HepG2 (cell line): ENCODE results near the gene NOSIP. TPM values are rescaled to one million over a fixed set of nuclear protein-coding genes. Genes with fewer than 3 reads are reported as not detected.

Source experiments
- CBFB ChIP-seq: sonication (generic); formaldehyde crosslinking; IDR thresholded peaks from 2 replicates; pipeline ENCODE4 v1.4.0; 2020; ENCODE audit warnings: missing genetic modification reagents
- CBX5 ChIP-seq: sonication (generic); formaldehyde crosslinking; IDR thresholded peaks from 2 replicates; pipeline ENCODE4 v1.4.0; 2020; ENCODE audit warnings: missing genetic modification reagents, borderline replicate concordance
- CREM ChIP-seq, 2 experiments: sonication (generic) in 1 of 2; formaldehyde crosslinking in 1 of 2; IDR thresholded peaks; 2 replicates each; pipeline versions ENCODE4 v1.4.0 to v1.6.1; 2016 to 2020; ENCODE audit warnings: antibody characterized with exemption in 1 of 2, mild to moderate bottlenecking in 1 of 2, missing genetic modification reagents in 1 of 2
- DNMT3B ChIP-seq: conservative IDR thresholded peaks from 2 replicates; pipeline ENCODE4 v1.6.1; 2016; ENCODE audit warnings: missing biosample characterization, control low read depth
- DR1 ChIP-seq: sonication (generic); formaldehyde crosslinking; IDR thresholded peaks from 2 replicates; pipeline ENCODE4 v1.8.0; 2021; ENCODE audit warnings: mild to moderate bottlenecking, missing genetic modification reagents, inconsistent platforms
- HIC2 ChIP-seq: sonication (generic); formaldehyde crosslinking; IDR thresholded peaks from 2 replicates; pipeline ENCODE4 v1.9.0; 2022; ENCODE audit warnings: low read depth, missing genetic modification reagents
- HNRNPL ChIP-seq: fragments of 200-400 bp; formaldehyde crosslinking; IDR thresholded peaks from 2 replicates; pipeline ENCODE4 v1.6.1; 2017; ENCODE audit warnings: mild to moderate bottlenecking, low read depth, low read length
- IRF9 ChIP-seq: sonication (generic); formaldehyde crosslinking; IDR thresholded peaks from 2 replicates; pipeline ENCODE4 v1.8.0; 2022; ENCODE audit warnings: missing genetic modification reagents, mild to moderate bottlenecking, borderline replicate concordance
- MED1 ChIP-seq: sonication (generic); formaldehyde crosslinking; IDR thresholded peaks from 2 replicates; pipeline ENCODE4 v1.4.0; 2020; ENCODE audit warnings: missing genetic modification reagents
- MTA3 ChIP-seq: sonication (generic); formaldehyde crosslinking; IDR thresholded peaks from 2 replicates; pipeline ENCODE4 v1.4.0; 2020; ENCODE audit warnings: missing genetic modification reagents
- NR1H2 ChIP-seq: sonication (generic); formaldehyde crosslinking; IDR thresholded peaks from 2 replicates; pipeline ENCODE4 v1.8.1; 2022; ENCODE audit warnings: low read depth, missing genetic modification reagents, borderline replicate concordance
- RFX1 ChIP-seq: fragments of 450-650 bp; IDR thresholded peaks from 2 replicates; pipeline ENCODE4 v1.6.1; 2017
- SMAD9 ChIP-seq: sonication (generic); formaldehyde crosslinking; IDR thresholded peaks from 2 replicates; pipeline ENCODE4 v1.5.1; 2020; ENCODE audit warnings: mild to moderate bottlenecking, missing genetic modification reagents
- SMC3 ChIP-seq: IDR thresholded peaks from 2 replicates; pipeline ENCODE4 v1.6.1; 2011; ENCODE audit warnings: low read length, improper control_type of control experiment
- SYNCRIP ChIP-seq: fragments of 200-400 bp; formaldehyde crosslinking; IDR thresholded peaks from 2 replicates; pipeline ENCODE4 v1.6.1; 2018; ENCODE audit warnings: mild to moderate bottlenecking, low read depth, low read length; ENCODE audit not compliant: insufficient read depth
- ZNF207 ChIP-seq: fragments of 450-650 bp; IDR thresholded peaks from 2 replicates; pipeline ENCODE4 v1.6.1; 2016; ENCODE audit warnings: antibody characterized with exemption, borderline replicate concordance
- ZNF501 ChIP-seq: sonication (generic); formaldehyde crosslinking; IDR thresholded peaks from 2 replicates; pipeline ENCODE4 v1.5.1; 2020; ENCODE audit warnings: mild to moderate bottlenecking, moderate library complexity, missing genetic modification reagents
- ZNF652 ChIP-seq: IDR thresholded peaks from 2 replicates; pipeline ENCODE4 v1.6.1; 2016; ENCODE audit warnings: low read depth, borderline replicate concordance
- polyA plus RNA-seq, 8 experiments: library from polyadenylated mRNA; depleted of rRNA in 3 of 8; stranded (reverse) in 7 of 8; unstranded in 1 of 8; fragments of >200 nt; fragmentation: Illumina TruSeq in 4 of 8; extraction: Trizol in 4 of 8; gene quantifications; 2 replicates each; pipeline versions ENCODE4 v1.2.1 to v1.2.3, GENCODE V29; 2011 to 2016; ENCODE audit warnings: low read depth in 4 of 8, missing spikeins in 1 of 8, mixed read lengths in 1 of 8; ENCODE audit not compliant: insufficient read depth in 1 of 8
- total RNA-seq, 5 experiments: library from RNA; depleted of rRNA; stranded (reverse); fragments of >200 nt; fragmentation: Illumina TruSeq; extraction: Trizol; gene quantifications; 2 replicates each; pipeline ENCODE4 v1.2.3, GENCODE V29; 2016; ENCODE audit warnings: low read depth in 1 of 5
- TF ChIP-seq, protein P1 (sequence below): IDR thresholded peaks from 2 replicates; pipeline ENCODE4 v1.6.1; 2016; ENCODE audit warnings: control low read depth
- TF ChIP-seq, protein P2 (sequence below): sonication (generic); formaldehyde crosslinking; IDR thresholded peaks from 2 replicates; pipeline ENCODE4 v1.5.0; 2020; ENCODE audit warnings: mild to moderate bottlenecking, missing genetic modification reagents, borderline replicate concordance
- TF ChIP-seq, protein P3 (sequence below): IDR thresholded peaks from 2 replicates; pipeline ENCODE4 v1.6.1; 2016; ENCODE audit warnings: low read depth

The NOSIP gene
- total and polyA plus RNA-seq, 2 of the 13 experiments (the other 11 are each of a cell fraction or from before 2014, with no cell fraction given) = 54.3 to 78.0 TPM

GRCh38 chr19:49570997-49571676 is 9.2 kb downstream of the NOSIP start (continued):
- TF ChIP-seq MED1 (CRISPR knock-in tag) (0 out of 2 replicates have a peak, but pooled peaks have one; percentile 14), NR1H2 (no peak), DR1 (CRISPR knock-in tag) (no peak), SYNCRIP (no peak), DNMT3B (no peak), CBFB (CRISPR knock-in tag) (no peak), SMC3 (peak; percentile 49; the same call in 1 of the 2 replicates), CREM (IDR thresholded peaks at IDR 0.05) (no peak), CREM (CRISPR knock-in tag; IDR thresholded peaks at IDR 0.05) (no peak), ZNF652 (CRISPR knock-in tag) (no peak), HIC2 (CRISPR knock-in tag) (no peak), IRF9 (no peak), ZNF207 (no peak), MTA3 (CRISPR knock-in tag) (no peak), CBX5 (CRISPR knock-in tag) (peak; percentile 82; the same call in 1 of the 2 replicates), RFX1 (no peak), SMAD9 (CRISPR knock-in tag) (no peak), ZNF501 (CRISPR knock-in tag) (0 out of 2 replicates have a peak, but pooled peaks have one; percentile 7), HNRNPL (no peak)
- TF ChIP-seq, protein P1, sequence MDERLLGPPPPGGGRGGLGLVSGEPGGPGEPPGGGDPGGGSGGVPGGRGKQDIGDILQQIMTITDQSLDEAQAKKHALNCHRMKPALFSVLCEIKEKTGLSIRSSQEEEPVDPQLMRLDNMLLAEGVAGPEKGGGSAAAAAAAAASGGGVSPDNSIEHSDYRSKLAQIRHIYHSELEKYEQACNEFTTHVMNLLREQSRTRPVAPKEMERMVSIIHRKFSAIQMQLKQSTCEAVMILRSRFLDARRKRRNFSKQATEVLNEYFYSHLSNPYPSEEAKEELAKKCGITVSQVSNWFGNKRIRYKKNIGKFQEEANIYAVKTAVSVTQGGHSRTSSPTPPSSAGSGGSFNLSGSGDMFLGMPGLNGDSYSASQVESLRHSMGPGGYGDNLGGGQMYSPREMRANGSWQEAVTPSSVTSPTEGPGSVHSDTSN = no peak
- TF ChIP-seq, protein P2, sequence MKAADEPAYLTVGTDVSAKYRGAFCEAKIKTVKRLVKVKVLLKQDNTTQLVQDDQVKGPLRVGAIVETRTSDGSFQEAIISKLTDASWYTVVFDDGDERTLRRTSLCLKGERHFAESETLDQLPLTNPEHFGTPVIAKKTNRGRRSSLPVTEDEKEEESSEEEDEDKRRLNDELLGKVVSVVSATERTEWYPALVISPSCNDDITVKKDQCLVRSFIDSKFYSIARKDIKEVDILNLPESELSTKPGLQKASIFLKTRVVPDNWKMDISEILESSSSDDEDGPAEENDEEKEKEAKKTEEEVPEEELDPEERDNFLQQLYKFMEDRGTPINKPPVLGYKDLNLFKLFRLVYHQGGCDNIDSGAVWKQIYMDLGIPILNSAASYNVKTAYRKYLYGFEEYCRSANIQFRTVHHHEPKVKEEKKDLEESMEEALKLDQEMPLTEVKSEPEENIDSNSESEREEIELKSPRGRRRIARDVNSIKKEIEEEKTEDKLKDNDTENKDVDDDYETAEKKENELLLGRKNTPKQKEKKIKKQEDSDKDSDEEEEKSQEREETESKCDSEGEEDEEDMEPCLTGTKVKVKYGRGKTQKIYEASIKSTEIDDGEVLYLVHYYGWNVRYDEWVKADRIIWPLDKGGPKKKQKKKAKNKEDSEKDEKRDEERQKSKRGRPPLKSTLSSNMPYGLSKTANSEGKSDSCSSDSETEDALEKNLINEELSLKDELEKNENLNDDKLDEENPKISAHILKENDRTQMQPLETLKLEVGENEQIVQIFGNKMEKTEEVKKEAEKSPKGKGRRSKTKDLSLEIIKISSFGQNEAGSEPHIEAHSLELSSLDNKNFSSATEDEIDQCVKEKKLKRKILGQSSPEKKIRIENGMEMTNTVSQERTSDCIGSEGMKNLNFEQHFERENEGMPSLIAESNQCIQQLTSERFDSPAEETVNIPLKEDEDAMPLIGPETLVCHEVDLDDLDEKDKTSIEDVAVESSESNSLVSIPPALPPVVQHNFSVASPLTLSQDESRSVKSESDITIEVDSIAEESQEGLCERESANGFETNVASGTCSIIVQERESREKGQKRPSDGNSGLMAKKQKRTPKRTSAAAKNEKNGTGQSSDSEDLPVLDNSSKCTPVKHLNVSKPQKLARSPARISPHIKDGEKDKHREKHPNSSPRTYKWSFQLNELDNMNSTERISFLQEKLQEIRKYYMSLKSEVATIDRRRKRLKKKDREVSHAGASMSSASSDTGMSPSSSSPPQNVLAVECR (CRISPR knock-in tag) = peak; percentile 59; the same call in 1 of the 2 replicates
- TF ChIP-seq, protein P3, sequence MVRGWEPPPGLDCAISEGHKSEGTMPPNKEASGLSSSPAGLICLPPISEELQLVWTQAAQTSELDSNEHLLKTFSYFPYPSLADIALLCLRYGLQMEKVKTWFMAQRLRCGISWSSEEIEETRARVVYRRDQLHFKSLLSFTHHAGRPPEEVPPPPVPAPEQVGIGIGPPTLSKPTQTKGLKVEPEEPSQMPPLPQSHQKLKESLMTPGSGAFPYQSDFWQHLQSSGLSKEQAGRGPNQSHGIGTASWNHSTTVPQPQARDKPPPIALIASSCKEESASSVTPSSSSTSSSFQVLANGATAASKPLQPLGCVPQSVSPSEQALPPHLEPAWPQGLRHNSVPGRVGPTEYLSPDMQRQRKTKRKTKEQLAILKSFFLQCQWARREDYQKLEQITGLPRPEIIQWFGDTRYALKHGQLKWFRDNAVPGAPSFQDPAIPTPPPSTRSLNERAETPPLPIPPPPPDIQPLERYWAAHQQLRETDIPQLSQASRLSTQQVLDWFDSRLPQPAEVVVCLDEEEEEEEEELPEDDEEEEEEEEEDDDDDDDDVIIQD (CRISPR knock-in tag) = no peak; the same call in 1 of the 2 replicates
